Esophagus muscularis mucosa (tissue), 4 donors: ENCODE data around the gene EFCAB11.

ENCODE experiments used
- CTCF ChIP-seq, 3 experiments: fragments of 200-600 bp in 2 of 3; fragments of 450-650 bp in 1 of 3; sonication (generic) in 2 of 3; IDR thresholded peaks; one replicate each; pipeline ENCODE4 v1.5.1; 2017 to 2019; ENCODE audit warnings: antibody characterized with exemption in 3 of 3, mild to moderate bottlenecking in 2 of 3, moderate library complexity in 1 of 3
- EP300 ChIP-seq: sonication (generic); formaldehyde crosslinking; IDR thresholded peaks from one replicate; pipeline ENCODE4 v1.6.1; 2017; ENCODE audit warnings: antibody characterized with exemption
- POLR2A ChIP-seq: fragments of 450-650 bp; IDR thresholded peaks from one replicate; pipeline ENCODE4 v1.6.1; 2017; ENCODE audit warnings: antibody characterized with exemption, moderate library complexity, mild to moderate bottlenecking, low read depth
- POLR2AphosphoS5 ChIP-seq, 2 donors: sonication (generic); formaldehyde crosslinking; IDR thresholded peaks; one replicate each; pipeline ENCODE4 v1.6.1; 2017; ENCODE audit warnings: antibody characterized with exemption in 2 of 2

GRCh38 chr14:89753828-89754412 lies 200.6 kb downstream of the EFCAB11 start:
- TF ChIP-seq POLR2AphosphoS5 (IDR thresholded peaks at IDR 0.05) (no peak), EP300 (no peak), POLR2A (no peak), CTCF (IDR thresholded peaks at IDR 0.05) (no peak)
